Astrocyte of the cerebellum (primary cell): ENCODE results near the gene CPHXL2.

Experiments used
- DNase-seq: peaks from one replicate; pipeline ENCODE4 v3.0.0-alpha.2; 2011; ENCODE audit warnings: low read depth
- H3K4me3 ChIP-seq: 2 replicates; pipeline ENCODE4 v1.5.1; 2011; ENCODE audit warnings: mild to moderate bottlenecking, low read depth, low read length, moderate library complexity
- in situ Hi-C: cut with HindIII; loops from 2 replicates; pipeline ENCODE4 v1.10.0; 2017; ENCODE audit warnings: low sequenced_read_pairs
- TF ChIP-seq, protein P1 (sequence below): IDR thresholded peaks from 2 replicates; pipeline ENCODE4 v1.5.1; 2012; ENCODE audit warnings: low read length, low read depth, moderate library complexity, mild to moderate bottlenecking; ENCODE audit errors: missing control alignments

The CPHXL2 gene

DNA sequence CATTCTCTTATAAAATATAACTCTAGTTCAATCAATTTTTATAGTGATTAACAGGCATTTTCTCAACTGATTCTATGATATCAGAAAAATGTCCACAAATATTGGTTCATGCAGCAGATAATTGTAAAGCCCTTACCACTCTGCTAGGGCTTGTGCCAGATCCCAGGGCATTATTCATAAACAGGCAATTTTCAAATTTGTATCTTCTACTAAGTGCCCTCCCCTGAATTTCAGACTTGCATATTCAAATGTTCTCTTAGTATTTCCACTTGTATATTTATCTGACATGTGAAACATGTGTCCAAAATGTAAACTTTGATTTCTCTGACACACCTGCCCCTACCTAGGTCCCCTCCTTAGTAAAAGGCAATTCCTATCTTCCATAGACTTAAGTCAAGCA is 9.3 kb downstream of the CPHXL2 start:
- no peak overlapping the region for H3K4me3 ChIP-seq
- TF ChIP-seq, protein P1, sequence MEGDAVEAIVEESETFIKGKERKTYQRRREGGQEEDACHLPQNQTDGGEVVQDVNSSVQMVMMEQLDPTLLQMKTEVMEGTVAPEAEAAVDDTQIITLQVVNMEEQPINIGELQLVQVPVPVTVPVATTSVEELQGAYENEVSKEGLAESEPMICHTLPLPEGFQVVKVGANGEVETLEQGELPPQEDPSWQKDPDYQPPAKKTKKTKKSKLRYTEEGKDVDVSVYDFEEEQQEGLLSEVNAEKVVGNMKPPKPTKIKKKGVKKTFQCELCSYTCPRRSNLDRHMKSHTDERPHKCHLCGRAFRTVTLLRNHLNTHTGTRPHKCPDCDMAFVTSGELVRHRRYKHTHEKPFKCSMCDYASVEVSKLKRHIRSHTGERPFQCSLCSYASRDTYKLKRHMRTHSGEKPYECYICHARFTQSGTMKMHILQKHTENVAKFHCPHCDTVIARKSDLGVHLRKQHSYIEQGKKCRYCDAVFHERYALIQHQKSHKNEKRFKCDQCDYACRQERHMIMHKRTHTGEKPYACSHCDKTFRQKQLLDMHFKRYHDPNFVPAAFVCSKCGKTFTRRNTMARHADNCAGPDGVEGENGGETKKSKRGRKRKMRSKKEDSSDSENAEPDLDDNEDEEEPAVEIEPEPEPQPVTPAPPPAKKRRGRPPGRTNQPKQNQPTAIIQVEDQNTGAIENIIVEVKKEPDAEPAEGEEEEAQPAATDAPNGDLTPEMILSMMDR: no peak
- DNase-seq: no peak
- in situ Hi-C loops: no loop called here

DNA sequence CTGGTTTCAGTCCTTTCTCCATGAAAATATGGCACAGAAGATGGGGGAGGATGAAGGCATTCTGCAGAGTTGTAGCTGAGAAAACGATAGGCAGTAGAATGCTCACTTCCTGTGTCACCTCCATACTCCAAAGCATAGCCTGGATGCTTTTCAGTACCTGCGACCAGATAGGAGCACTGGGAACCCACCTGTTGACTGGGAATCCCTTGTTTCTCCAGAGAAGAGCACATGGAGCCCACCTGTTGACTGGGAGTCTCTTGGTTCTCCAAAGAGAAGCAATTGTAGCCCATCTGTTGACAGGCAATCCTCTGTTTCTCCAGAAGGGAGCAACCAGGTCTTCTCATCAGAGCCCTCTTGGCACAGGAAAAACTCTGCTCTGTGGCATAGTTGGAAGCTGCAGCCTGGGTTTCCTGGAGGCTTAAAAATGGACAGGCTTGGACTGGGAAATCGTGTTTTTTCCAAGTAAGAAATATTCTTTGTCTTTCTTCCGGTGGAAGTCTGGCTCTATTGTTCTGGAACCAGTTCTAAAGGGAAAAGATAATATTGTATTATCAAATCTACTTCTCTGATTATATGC is 16.0 kb downstream of the CPHXL2 start:
- in situ Hi-C loops: no loop called here
- DNase-seq: no peak
- H3K4me3 ChIP-seq: no peak overlapping the region
- TF ChIP-seq, protein P1: no peak

DNA sequence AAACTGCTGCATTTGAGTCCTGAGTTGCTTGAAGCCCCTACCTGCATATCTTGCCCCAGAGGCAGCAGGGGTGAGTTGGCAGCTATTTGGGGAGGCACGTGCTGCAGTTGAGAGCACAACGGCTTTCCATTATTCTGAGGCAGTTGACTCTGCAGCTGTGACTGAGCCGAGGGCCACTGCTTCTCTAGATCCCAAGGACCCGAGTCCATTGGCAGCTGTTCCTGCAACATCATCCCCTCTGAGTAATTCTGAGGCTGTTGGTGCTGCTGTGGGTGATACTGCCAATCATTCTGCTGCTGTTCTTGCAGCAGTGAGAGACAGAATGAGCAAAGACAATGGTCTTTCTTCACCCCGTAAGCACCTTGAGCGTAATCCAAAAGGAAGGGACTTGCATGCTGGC is 16.5 kb downstream of the CPHXL2 start:
- in situ Hi-C loops: no loop called here
- DNase-seq: no peak
- no peak overlapping the region for H3K4me3 ChIP-seq
- TF ChIP-seq, protein P1: no peak

DNA sequence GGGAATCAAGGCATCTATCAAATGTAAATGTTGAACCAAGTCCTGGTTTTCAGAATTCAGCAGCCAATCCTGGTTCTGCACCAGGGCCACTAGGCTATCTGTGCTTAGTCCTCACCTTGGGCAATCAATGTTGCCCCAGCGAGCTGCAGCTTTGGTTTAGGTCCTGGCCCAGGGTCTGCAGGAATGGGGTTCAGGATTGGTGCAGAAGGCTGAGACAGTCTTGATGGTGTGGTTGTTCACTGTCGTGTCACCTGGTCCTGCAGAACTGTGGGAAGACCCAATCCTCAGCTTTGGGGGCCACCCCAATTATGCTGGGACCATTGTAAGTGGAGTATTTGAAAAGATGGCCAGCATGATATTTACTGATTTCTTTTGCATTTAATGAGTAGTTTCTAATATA is 18.6 kb downstream of the CPHXL2 start:
- in situ Hi-C loops: no loop called here
- no peak overlapping the region for H3K4me3 ChIP-seq
- DNase-seq: no peak
- TF ChIP-seq, protein P1: no peak

DNA sequence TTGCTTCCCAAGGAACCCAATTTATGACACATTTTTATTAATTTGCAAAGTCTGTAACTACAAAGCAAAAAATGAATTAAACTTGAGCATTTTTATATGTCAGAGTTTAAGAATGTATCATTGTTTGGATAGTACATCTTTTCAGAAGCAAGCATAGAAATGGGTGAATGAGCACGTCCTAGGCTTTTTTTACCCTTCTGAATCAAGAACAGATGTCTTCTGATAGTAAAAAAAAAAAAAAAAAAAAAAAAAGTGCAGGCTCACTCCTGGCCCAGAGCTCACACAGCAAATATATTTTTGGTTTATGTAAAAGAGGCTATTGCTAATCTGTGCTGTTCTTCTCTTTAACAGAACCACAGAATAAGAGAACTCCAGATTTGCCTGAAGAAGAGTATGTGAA is 22.9 kb downstream of the CPHXL2 start:
- H3K4me3 ChIP-seq: no peak overlapping the region
- no peak for DNase-seq
- in situ Hi-C loops: no loop called here
- TF ChIP-seq, protein P1: no peak

DNA sequence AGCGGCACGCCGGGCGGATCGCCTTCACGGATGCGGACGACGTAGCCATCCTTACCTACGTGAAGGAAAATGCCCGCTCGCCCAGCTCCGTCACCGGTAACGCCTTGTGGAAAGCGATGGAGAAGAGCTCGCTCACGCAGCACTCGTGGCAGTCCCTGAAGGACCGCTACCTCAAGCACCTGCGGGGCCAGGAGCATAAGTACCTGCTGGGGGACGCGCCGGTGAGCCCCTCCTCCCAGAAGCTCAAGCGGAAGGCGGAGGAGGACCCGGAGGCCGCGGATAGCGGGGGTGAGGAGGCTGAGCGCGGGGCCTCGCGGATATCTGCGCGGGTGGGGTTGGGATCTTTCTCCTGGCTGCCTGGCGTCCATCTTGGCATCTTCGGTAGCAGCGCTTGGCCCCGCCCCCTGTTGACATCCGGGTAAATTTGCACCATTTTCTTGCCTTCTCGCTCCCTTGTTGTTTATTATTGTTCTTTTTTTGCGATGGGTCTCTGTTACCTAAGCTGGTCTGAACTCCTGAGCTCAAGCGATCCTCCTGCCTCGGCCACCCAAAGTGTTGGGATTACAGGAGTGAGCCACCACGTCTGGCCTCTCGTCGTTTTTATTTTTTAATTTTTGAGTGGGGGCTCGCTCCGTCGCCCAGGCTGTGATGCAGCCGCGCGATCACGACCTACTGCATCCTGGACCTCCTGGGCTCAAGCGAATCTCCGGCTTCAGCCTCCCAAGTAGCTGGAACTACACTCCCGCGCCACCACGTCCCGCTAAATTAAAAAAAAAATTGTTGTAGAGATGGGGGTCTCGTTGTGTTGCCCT is 28.3 kb downstream of the CPHXL2 start:
- DNase-seq: peak; percentile 49
- in situ Hi-C loops: loop anchor here (5.0 kb wide), 1 partner anchor 104 kb away; no protein-coding TSS in a partner anchor
- TF ChIP-seq, protein P1: no peak
- peak overlapping the region; percentile 86 for H3K4me3 ChIP-seq
